ENCODE measurements around the gene SNAPC1.

The SNAPC1 gene

DNA sequence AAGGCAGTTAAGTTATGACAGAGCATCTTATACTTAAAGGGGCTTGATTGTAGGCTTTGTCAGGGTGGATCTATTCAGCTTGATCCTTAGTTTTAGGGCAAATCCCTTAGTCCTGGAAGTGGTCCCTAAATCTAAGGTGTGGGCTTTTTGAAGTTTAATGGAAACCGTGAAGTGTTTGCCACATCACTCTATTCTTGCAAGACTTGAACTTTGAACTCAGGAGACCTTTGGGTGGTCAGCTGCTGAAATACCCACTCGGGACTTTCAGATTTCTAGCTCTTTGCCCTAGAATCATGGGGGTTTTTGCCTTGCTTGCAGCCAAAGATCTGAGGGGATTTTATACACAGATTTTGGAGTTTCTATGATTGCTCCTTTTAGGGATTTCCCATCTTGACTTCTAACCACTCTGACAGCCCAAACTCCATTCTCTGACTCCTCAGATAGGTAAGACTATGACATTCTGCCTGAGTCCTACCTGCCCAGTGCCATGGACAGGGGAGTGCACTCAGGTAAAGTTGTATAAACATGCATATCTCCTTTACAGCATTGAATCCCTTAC lies 39.9 kb downstream of the SNAPC1 start:
- H3K27ac ChIP-seq = no peak overlapping the region
- in situ Hi-C loops (cut with HindIII; ENCODE audit: low pct_ligation_motif_present, low sequenced_read_pairs) = no loop called here
- H3K36me3 ChIP-seq (replicated peaks) = no peaks in the 10 kb centered on the region
- no peak overlapping the region for H3K4me3 ChIP-seq (ENCODE audit: low read depth, low read length)
- DNase-seq = no peak
- H3K27me3 ChIP-seq (replicated peaks) = no peaks in the 10 kb centered on the region
- TF ChIP-seq, protein P1, sequence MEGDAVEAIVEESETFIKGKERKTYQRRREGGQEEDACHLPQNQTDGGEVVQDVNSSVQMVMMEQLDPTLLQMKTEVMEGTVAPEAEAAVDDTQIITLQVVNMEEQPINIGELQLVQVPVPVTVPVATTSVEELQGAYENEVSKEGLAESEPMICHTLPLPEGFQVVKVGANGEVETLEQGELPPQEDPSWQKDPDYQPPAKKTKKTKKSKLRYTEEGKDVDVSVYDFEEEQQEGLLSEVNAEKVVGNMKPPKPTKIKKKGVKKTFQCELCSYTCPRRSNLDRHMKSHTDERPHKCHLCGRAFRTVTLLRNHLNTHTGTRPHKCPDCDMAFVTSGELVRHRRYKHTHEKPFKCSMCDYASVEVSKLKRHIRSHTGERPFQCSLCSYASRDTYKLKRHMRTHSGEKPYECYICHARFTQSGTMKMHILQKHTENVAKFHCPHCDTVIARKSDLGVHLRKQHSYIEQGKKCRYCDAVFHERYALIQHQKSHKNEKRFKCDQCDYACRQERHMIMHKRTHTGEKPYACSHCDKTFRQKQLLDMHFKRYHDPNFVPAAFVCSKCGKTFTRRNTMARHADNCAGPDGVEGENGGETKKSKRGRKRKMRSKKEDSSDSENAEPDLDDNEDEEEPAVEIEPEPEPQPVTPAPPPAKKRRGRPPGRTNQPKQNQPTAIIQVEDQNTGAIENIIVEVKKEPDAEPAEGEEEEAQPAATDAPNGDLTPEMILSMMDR (IDR thresholded peaks at IDR 0.05; ENCODE audit: low read depth, low read length, missing control alignments) = no peak

DNA sequence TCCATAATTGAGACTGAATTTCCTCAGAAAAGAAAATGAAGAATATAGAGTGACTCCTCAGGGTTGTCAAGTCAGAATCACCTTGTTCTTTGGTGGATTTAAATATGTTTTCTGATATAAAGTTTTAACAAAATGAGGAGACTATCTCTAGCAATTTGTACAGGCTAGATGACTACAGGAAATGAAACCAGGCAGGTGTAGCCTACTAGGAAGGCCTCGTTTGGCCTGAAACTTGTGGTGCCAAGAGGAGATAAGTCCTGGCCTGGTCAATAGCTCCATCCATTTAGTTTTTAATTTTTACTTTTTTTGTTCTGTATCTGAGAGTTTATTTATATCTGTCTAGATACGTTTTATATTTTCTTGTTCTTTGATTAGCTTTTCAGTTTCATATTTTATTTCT lies 41.5 kb downstream of the SNAPC1 start:
- Histone ChIP-seq H3K36me3 (replicated peaks) (no peaks in the 10 kb centered on the region), H3K4me3 (ENCODE audit: low read depth, low read length) (no peak overlapping the region), H3K27ac (no peak overlapping the region), H3K27me3 (replicated peaks) (no peaks in the 10 kb centered on the region)
- DNase-seq = no peak
- in situ Hi-C loops (cut with HindIII; ENCODE audit: low pct_ligation_motif_present, low sequenced_read_pairs) = no loop called here
- TF ChIP-seq, protein P1 (IDR thresholded peaks at IDR 0.05; ENCODE audit: low read depth, low read length, missing control alignments) = no peak

DNA sequence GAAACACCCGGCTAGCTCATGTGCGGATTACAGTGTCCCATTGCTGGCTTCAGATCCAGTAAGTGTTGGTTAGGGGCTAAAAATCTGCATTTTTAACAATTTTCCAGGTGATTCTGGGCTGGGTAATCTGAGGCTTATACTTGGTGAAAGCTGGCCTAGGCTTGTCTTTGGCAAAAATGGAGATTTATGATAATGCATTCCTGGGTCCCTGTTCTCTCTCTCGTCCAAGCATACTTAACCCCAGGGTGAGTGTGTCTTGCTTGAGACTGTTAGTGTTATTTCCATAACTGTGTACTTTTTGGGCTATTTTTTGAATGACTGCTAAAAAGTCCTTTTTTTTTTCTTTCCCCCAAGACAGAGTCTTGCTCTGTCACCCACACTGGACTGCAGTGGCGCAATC lies 43.2 kb downstream of the SNAPC1 start:
- no peak overlapping the region for H3K27ac ChIP-seq
- TF ChIP-seq, protein P1 (IDR thresholded peaks at IDR 0.05; ENCODE audit: low read depth, low read length, missing control alignments) = no peak
- no peaks in the 10 kb centered on the region for H3K27me3 ChIP-seq (replicated peaks)
- in situ Hi-C loops (cut with HindIII; ENCODE audit: low pct_ligation_motif_present, low sequenced_read_pairs) = no loop called here
- H3K36me3 ChIP-seq (replicated peaks) = no peaks in the 10 kb centered on the region
- DNase-seq = no peak
- no peak overlapping the region for H3K4me3 ChIP-seq (ENCODE audit: low read depth, low read length)

DNA sequence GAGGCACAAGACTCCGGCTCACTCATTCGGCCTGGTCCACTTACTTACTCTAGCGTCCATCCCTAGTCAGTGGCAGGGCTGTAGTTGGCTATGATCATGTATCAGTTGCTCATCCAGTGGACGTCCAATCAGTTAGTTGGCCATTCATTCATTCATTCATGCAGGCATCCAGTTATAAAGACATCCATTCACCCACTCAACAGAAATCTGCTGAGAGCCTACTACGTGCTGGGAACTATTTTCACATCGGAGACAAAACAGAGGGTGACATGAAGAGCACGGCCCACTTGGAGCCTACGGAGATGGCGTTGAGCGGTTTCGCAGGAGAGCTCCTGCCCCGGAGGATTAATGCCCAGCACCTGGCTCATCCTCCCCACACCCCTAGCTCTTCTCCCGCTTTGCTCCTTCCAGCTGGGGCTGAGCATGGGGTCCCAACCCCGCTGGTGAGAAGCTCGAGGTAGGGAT lies 49.7 kb downstream of the SNAPC1 start:
- Histone ChIP-seq H3K27ac (no peak overlapping the region), H3K4me3 (ENCODE audit: low read depth, low read length) (peak overlapping the region; percentile 64), H3K36me3 (replicated peaks) (no peaks in the 10 kb centered on the region), H3K27me3 (replicated peaks) (no peaks in the 10 kb centered on the region)
- TF ChIP-seq, protein P1 (IDR thresholded peaks at IDR 0.05; ENCODE audit: low read depth, low read length, missing control alignments) = no peak
- DNase-seq = no peak
- in situ Hi-C loops (cut with HindIII; ENCODE audit: low pct_ligation_motif_present, low sequenced_read_pairs) = no loop called here

DNA sequence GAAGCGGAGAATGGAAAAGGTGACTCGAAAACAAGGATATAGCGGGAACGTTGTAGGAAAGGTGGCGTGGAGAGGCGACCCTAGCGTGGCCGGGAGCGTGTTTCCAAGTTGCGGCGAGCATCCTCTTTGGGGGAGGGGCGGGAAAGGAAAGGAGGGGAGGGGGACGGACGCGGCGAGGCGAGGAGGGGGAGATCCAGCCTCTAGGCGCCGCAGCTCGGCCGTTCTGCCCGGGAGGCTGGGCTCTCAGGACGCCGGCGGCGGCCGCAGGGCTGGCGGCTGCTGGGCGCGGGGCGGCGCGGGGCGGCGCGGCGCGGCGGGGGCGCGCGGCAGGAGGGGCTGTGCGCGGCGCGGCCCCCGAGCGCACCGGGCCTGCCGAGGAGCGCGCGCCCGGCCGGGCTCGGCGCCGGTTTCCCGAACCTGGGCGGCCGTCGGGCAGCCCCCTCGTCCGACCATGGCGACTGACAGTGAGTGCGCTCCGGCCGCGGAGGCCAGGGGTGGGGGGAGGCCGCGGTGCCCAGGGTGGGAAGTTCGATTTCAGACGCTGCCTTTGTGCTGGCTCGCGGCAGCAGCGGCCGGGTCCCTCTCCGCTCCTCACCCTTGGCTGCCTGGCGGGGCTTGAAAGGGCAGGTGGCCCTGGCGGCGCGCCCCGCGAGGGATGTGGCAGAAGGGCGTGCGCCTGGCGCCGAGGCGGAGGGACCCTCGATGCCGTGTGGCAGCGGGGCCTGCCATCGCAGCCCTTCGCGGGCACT lies 50.3 kb downstream of the SNAPC1 start, which contains the start of gene SYT16:
Gene SYT16 (plus strand): TSS at position 357 of the 749 bp plus-strand sequence.
- in situ Hi-C loops (cut with HindIII; ENCODE audit: low pct_ligation_motif_present, low sequenced_read_pairs) = no loop called here
- no peaks in the 10 kb centered on the region for H3K36me3 ChIP-seq (replicated peaks)
- peak within 1 kb of the TSS; percentile 64 for H3K4me3 ChIP-seq (ENCODE audit: low read depth, low read length)
- TF ChIP-seq, protein P1 (IDR thresholded peaks at IDR 0.05; ENCODE audit: low read depth, low read length, missing control alignments) = no peak
- H3K27ac ChIP-seq = no peak within 1 kb of the TSS
- DNase-seq = no peak
- H3K27me3 ChIP-seq (replicated peaks) = no peaks in the 10 kb centered on the region
